SK-N-SH (cell line): ENCODE results near the gene NOD2. TPM values are rescaled to one million over a fixed set of nuclear protein-coding genes. Genes with fewer than 3 reads are reported as not detected.

Experiments
- CTCF ChIA-PET: fragments of 300-600, 350-600 bp; formaldehyde crosslinking; extraction: SDS; loops from one replicate; lab custom pipeline; 2021; lab: Yijun Ruan, JAX
- POLR2A ChIA-PET: fragments of 350-600 bp; sonication (Branson Sonifier 250); formaldehyde crosslinking; extraction: SDS; loops from one replicate; lab custom pipeline; 2020; ENCODE audit warnings: antibody characterized with exemption, inconsistent platforms; lab: Yijun Ruan, JAX
- DNase-seq: peaks from one replicate; pipeline ENCODE4 v3.0.0; 2012
- H2AFZ ChIP-seq: fragments of 200-600 bp; sonication (generic); 2 replicates; pipeline ENCODE4 v1.8.1; 2016; ENCODE audit warnings: antibody characterized with exemption, mild to moderate bottlenecking, low read depth
- H3F3A ChIP-seq: fragments of 200-600 bp; sonication (generic); replicated peaks from 2 replicates; pipeline ENCODE3; 2016; ENCODE audit warnings: antibody characterized with exemption, mild to moderate bottlenecking; ENCODE audit not compliant: insufficient read depth
- H3K27ac ChIP-seq, 2 experiments: fragments of 200-500 bp in 1 of 2; fragments of 200-600 bp in 1 of 2; sonication (Bioruptor generic) in 1 of 2; sonication (generic), shearing (Covaris generic) in 1 of 2; 2 replicates each; pipeline versions ENCODE4 v1.5.1 to v1.6.1; 2014 to 2016; ENCODE audit warnings: low read depth in 2 of 2, inconsistent platforms in 1 of 2, low read length in 1 of 2, mild to moderate bottlenecking in 1 of 2, mixed read lengths in 1 of 2
- H3K27me3 ChIP-seq: fragments of 200-600 bp; sonication (generic), shearing (Covaris generic); 2 replicates; pipeline ENCODE4 v1.6.1; 2016; ENCODE audit warnings: mixed run types; ENCODE audit not compliant: insufficient read depth
- H3K36me3 ChIP-seq, 2 experiments: fragments of 200-500 bp in 1 of 2; fragments of 200-600 bp in 1 of 2; sonication (Bioruptor generic) in 1 of 2; sonication (generic) in 1 of 2; replicated peaks in 1 of 2; 2 replicates each; pipeline versions ENCODE3 to v1.5.1; 2014 to 2016; ENCODE audit warnings: low read length in 1 of 2, mild to moderate bottlenecking in 1 of 2; ENCODE audit not compliant: insufficient read depth in 2 of 2, control insufficient read depth in 1 of 2
- H3K4me1 ChIP-seq, 2 experiments: fragments of 200-500 bp in 1 of 2; fragments of 200-600 bp in 1 of 2; sonication (Bioruptor generic) in 1 of 2; sonication (generic), shearing (Covaris generic) in 1 of 2; 2 replicates each; pipeline versions ENCODE4 v1.5.1 to v1.6.1; 2014 to 2016; ENCODE audit warnings: low read depth in 1 of 2, low read length in 1 of 2, mixed run types in 1 of 2; ENCODE audit not compliant: insufficient read depth in 2 of 2, control insufficient read depth in 1 of 2
- H3K4me2 ChIP-seq: fragments of 200-600 bp; sonication (generic), shearing (Covaris generic); 2 replicates; pipeline ENCODE4 v1.6.1; 2017; ENCODE audit warnings: mixed run types
- H3K4me3 ChIP-seq, 2 experiments: fragments of 200-500 bp in 1 of 2; fragments of 200-600 bp in 1 of 2; sonication (Bioruptor generic) in 1 of 2; sonication (generic), shearing (Covaris generic) in 1 of 2; 2 replicates each; pipeline versions ENCODE4 v1.5.1 to v1.8.1; 2014 to 2016; ENCODE audit warnings: low read depth in 2 of 2, inconsistent platforms in 1 of 2, low read length in 1 of 2, mild to moderate bottlenecking in 1 of 2, mixed read lengths in 1 of 2, moderate library complexity in 1 of 2
- H3K79me2 ChIP-seq: fragments of 200-600 bp; sonication (generic); 2 replicates; pipeline ENCODE4 v1.8.1; 2017; ENCODE audit warnings: mild to moderate bottlenecking; ENCODE audit not compliant: insufficient read depth
- H3K9ac ChIP-seq: fragments of 200-600 bp; sonication (generic); 2 replicates; pipeline ENCODE4 v1.6.1; 2017; ENCODE audit warnings: mixed run types
- H3K9me2 ChIP-seq: fragments of 200-600 bp; sonication (generic); 2 replicates; pipeline ENCODE4 v1.6.1; 2017; ENCODE audit warnings: mixed run types
- H3K9me3 ChIP-seq: fragments of 200-600 bp; sonication (generic); 2 replicates; pipeline ENCODE4 v1.6.1; 2017; ENCODE audit warnings: mixed run types, mild to moderate bottlenecking, moderate library complexity
- H4K20me1 ChIP-seq: fragments of 200-600 bp; sonication (generic); 2 replicates; pipeline ENCODE4 v1.6.1; 2017; ENCODE audit warnings: mild to moderate bottlenecking, mixed run types; ENCODE audit not compliant: insufficient read depth
- CHD2 ChIP-seq: fragments of 150-350 bp; IDR thresholded peaks from 2 replicates; pipeline ENCODE4 v1.6.1; 2018; ENCODE audit warnings: low read length; ENCODE audit not compliant: partially characterized antibody
- ELF1 ChIP-seq: IDR thresholded peaks from 2 replicates; pipeline ENCODE4 v1.4.0; 2012
- GABPA ChIP-seq: IDR thresholded peaks from 2 replicates; pipeline ENCODE4 v1.4.0; 2012; ENCODE audit warnings: low read depth, mild to moderate bottlenecking
- RAD21 ChIP-seq: IDR thresholded peaks from 2 replicates; pipeline ENCODE4 v1.6.1; 2012; ENCODE audit warnings: mild to moderate bottlenecking, low read length
- RCOR1 ChIP-seq: fragments of 150-350 bp; IDR thresholded peaks from 2 replicates; pipeline ENCODE4 v1.6.1; 2017; ENCODE audit warnings: antibody characterized with exemption, low read length
- RFX5 ChIP-seq: IDR thresholded peaks from 2 replicates; pipeline ENCODE4 v1.6.1; 2012; ENCODE audit warnings: mild to moderate bottlenecking, improper control_type of control experiment, low read length
- TCF12 ChIP-seq: IDR thresholded peaks from 2 replicates; pipeline ENCODE4 v1.4.0; 2012
- TEAD4 ChIP-seq: IDR thresholded peaks from 2 replicates; pipeline ENCODE4 v1.4.0; 2012; ENCODE audit warnings: mild to moderate bottlenecking, borderline replicate concordance; ENCODE audit not compliant: insufficient read depth
- YY1 ChIP-seq: IDR thresholded peaks from 2 replicates; pipeline ENCODE4 v1.4.0; 2012; ENCODE audit warnings: low read depth, mild to moderate bottlenecking
- WGBS: methylation state at CpG from one replicate; pipeline ENCODE4 v1.1.6; 2017; ENCODE audit warnings: low lambda C conversion rate; 5-methylcytosine and 5-hydroxymethylcytosine counted together
- polyA plus RNA-seq, 3 experiments: library from polyadenylated mRNA; depleted of rRNA; stranded (reverse); fragments of >200 nt; gene quantifications; 2 replicates each; pipeline ENCODE4 v1.2.3, GENCODE V29; 2012
- TF ChIP-seq, protein P1 (sequence below): IDR thresholded peaks from 2 replicates; pipeline ENCODE4 v1.6.1; 2012; ENCODE audit warnings: mild to moderate bottlenecking, low read depth, low read length, moderate library complexity
- TF ChIP-seq, protein P2 (sequence below): fragments of 200-600 bp; sonication (generic); IDR thresholded peaks from 2 replicates; pipeline ENCODE4 v1.6.1; 2017; ENCODE audit warnings: antibody characterized with exemption, mild to moderate bottlenecking, moderate library complexity

Gene NOD2
- polyA plus RNA-seq, 1 of the 3 experiments (the other 2 are of a cell fraction) = not detected

DNA sequence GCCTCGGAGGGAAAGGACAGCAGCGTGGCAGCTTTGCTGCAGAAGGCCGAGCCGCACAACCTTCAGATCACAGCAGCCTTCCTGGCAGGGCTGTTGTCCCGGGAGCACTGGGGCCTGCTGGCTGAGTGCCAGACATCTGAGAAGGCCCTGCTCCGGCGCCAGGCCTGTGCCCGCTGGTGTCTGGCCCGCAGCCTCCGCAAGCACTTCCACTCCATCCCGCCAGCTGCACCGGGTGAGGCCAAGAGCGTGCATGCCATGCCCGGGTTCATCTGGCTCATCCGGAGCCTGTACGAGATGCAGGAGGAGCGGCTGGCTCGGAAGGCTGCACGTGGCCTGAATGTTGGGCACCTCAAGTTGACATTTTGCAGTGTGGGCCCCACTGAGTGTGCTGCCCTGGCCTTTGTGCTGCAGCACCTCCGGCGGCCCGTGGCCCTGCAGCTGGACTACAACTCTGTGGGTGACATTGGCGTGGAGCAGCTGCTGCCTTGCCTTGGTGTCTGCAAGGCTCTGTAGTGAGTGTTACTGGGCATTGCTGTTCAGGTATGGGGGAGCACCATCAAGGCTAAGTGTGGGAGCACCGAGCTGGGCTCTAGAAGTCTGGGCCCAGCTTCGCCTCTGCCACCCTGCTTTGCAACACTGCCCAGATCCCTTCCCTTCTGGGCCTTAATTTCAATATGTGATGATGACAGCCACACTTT, 18.6 kb downstream of the NOD2 start (continued):
- TF ChIP-seq GABPA = no peak
- TF ChIP-seq, protein P1, sequence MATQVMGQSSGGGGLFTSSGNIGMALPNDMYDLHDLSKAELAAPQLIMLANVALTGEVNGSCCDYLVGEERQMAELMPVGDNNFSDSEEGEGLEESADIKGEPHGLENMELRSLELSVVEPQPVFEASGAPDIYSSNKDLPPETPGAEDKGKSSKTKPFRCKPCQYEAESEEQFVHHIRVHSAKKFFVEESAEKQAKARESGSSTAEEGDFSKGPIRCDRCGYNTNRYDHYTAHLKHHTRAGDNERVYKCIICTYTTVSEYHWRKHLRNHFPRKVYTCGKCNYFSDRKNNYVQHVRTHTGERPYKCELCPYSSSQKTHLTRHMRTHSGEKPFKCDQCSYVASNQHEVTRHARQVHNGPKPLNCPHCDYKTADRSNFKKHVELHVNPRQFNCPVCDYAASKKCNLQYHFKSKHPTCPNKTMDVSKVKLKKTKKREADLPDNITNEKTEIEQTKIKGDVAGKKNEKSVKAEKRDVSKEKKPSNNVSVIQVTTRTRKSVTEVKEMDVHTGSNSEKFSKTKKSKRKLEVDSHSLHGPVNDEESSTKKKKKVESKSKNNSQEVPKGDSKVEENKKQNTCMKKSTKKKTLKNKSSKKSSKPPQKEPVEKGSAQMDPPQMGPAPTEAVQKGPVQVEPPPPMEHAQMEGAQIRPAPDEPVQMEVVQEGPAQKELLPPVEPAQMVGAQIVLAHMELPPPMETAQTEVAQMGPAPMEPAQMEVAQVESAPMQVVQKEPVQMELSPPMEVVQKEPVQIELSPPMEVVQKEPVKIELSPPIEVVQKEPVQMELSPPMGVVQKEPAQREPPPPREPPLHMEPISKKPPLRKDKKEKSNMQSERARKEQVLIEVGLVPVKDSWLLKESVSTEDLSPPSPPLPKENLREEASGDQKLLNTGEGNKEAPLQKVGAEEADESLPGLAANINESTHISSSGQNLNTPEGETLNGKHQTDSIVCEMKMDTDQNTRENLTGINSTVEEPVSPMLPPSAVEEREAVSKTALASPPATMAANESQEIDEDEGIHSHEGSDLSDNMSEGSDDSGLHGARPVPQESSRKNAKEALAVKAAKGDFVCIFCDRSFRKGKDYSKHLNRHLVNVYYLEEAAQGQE = no peak
- no peak for TF ChIP-seq RFX5
- no peak for TF ChIP-seq TCF12
- TF ChIP-seq YY1 = no peak
- peak; percentile 50 for TF ChIP-seq CHD2
- no peak for TF ChIP-seq ELF1
- TF ChIP-seq RCOR1 = 0 out of 2 replicates have a peak, but pooled peaks have one; percentile 20

DNA sequence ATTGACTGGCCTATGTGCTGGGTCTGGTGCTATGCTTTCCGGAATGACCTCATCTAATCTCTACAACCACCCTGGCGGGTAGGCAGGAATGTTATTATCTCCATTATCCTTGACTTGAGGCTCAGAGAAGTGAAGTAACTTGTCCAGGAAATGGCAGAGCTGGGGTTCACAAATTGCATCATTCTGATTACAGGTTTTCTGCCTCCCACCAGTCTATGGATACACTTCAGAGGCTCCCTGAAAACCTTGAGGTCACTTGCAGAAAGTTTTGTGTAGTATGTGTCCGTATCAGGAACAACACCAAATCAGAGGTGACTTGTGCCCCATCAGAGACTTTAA, 19.1 kb downstream of the NOD2 start:
- Histone ChIP-seq H3K4me3 (no peak overlapping the region), H3K9me2 (no peaks in the 10 kb centered on the region), H3K4me1 (peaks cover 0 to 39% of the 10 kb centered on the region in 2 experiments; a peak in 1 of 4 replicates), H3K36me3 (no peaks in the 10 kb centered on the region), H2AFZ (no peak overlapping the region), H3K4me2 (no peak overlapping the region), H3F3A (no peaks in the 10 kb centered on the region), H3K9ac (no peak overlapping the region), H3K9me3 (no peaks in the 10 kb centered on the region), H3K27me3 (no peaks in the 10 kb centered on the region), H3K27ac (no peak overlapping the region; a peak in 1 of 4 replicates), H3K79me2 (no peaks in the 10 kb centered on the region), H4K20me1 (no peaks in the 10 kb centered on the region)
- POLR2A ChIA-PET = no interaction called here
- no peak for DNase-seq
- TF ChIP-seq TEAD4 (no peak), RAD21 (no peak)
- TF ChIP-seq, protein P2, sequence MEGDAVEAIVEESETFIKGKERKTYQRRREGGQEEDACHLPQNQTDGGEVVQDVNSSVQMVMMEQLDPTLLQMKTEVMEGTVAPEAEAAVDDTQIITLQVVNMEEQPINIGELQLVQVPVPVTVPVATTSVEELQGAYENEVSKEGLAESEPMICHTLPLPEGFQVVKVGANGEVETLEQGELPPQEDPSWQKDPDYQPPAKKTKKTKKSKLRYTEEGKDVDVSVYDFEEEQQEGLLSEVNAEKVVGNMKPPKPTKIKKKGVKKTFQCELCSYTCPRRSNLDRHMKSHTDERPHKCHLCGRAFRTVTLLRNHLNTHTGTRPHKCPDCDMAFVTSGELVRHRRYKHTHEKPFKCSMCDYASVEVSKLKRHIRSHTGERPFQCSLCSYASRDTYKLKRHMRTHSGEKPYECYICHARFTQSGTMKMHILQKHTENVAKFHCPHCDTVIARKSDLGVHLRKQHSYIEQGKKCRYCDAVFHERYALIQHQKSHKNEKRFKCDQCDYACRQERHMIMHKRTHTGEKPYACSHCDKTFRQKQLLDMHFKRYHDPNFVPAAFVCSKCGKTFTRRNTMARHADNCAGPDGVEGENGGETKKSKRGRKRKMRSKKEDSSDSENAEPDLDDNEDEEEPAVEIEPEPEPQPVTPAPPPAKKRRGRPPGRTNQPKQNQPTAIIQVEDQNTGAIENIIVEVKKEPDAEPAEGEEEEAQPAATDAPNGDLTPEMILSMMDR = no peak
- 57% methylated on average over 3 of the region's 3 CpGs for WGBS
- CTCF ChIA-PET = interaction anchor here (1.1 to 2.4 kb wide), 3 partner anchors 45 to 94 kb away, joined by 5 to 7 read pairs (median 6); no protein-coding TSS in a partner anchor
